ENCODE results near the gene ITPKA.

The ITPKA gene

DNA sequence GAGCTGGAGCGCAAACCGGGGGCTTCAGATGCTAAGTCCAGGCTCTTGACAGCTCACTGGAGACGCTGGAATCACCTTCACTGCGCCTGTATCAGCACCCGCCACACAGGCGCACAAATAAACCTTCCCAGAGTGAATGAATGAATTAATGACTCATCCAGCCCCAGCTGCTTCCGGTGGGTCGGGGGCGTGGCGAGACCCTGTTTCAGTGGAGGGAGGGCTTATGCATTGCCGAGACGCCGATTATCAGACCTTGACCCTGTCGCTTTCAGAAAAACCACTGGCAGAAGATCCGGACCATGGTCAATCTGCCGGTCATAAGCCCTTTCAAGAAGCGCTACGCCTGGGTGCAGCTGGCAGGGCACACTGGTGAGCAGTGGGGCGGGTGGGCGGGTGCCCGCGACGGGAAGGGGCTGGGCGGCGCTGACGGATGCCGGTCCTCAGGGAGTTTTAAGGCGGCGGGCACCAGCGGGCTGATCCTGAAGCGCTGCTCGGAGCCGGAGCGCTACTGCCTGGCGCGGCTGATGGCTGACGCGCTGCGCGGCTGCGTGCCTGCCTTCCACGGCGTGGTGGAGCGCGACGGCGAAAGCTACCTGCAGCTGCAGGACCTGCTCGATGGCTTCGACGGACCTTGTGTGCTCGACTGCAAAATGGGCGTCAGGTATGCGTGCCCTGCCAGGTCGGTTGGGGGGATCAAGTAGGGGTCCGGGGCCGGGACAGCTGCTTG is 7.7 kb downstream of the ITPKA start:
- CTCF ChIA-PET, result interaction anchor here (1.1 to 1.6 kb wide), 3 partner anchors 10 to 35 kb away, joined by 3 to 5 read pairs (median 4); no protein-coding TSS in a partner anchor

GRCh38 chr15:41501931-41502794 is 8.5 kb downstream of the ITPKA start:
- TF ChIP-seq, protein P1, sequence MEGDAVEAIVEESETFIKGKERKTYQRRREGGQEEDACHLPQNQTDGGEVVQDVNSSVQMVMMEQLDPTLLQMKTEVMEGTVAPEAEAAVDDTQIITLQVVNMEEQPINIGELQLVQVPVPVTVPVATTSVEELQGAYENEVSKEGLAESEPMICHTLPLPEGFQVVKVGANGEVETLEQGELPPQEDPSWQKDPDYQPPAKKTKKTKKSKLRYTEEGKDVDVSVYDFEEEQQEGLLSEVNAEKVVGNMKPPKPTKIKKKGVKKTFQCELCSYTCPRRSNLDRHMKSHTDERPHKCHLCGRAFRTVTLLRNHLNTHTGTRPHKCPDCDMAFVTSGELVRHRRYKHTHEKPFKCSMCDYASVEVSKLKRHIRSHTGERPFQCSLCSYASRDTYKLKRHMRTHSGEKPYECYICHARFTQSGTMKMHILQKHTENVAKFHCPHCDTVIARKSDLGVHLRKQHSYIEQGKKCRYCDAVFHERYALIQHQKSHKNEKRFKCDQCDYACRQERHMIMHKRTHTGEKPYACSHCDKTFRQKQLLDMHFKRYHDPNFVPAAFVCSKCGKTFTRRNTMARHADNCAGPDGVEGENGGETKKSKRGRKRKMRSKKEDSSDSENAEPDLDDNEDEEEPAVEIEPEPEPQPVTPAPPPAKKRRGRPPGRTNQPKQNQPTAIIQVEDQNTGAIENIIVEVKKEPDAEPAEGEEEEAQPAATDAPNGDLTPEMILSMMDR (IDR thresholded peaks at IDR 0.05; ENCODE audit: control extremely low read depth, extremely low read depth, low read depth, missing control alignments), result no peak
- no peak for DNase-seq (ENCODE audit: extremely low spot score)
- CTCF ChIA-PET, result interaction anchor here (1.2 kb wide), 1 partner anchor 36 kb away, joined by 4 read pairs; no protein-coding TSS in a partner anchor
- POLR2A ChIA-PET, result no interaction called here

More for the DNA sequence above, 7.7 kb downstream of the ITPKA start:
- DNase-seq (ENCODE audit: extremely low spot score), result no peak
- TF ChIP-seq, protein P1 (IDR thresholded peaks at IDR 0.05; ENCODE audit: control extremely low read depth, extremely low read depth, low read depth, missing control alignments), result no peak
- POLR2A ChIA-PET, result no interaction called here

DNA sequence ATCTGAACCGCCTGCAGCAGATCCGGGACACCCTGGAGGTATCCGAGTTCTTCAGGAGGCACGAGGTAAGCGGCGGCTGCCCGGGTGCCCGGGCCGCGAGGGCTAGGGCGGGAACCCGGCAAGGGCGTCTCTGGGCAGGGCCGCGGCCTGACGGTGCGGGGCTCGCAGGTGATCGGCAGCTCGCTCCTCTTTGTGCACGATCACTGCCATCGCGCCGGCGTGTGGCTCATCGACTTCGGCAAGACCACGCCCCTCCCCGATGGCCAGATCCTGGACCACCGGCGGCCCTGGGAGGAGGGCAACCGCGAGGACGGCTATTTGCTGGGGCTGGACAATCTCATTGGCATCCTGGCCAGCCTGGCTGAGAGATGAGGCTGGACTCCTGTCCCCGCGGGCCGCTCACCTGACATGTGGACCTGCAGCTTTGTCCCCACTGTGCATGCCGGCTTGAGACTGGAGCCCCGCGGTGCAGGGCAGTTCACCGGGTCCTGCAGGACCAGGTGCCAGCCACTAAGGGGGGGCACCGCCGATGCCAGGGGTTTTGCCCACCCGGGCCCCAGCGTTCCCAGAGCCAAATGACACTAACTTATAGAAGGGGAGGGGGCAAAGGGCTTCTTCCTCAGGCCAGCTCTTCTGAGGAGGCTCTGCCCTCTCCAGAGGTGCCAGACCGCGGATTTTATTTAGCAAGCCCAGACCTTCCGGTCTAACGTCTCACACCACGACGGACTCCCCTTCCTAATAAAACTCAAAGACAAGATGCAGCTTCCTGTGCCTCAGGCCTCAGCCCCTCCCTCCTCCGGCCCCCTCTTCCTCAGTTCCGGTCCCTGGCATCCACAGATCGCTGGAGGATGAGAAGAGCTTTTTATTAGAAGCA is 9.4 kb downstream of the ITPKA start:
- TF ChIP-seq, protein P1 (IDR thresholded peaks at IDR 0.05; ENCODE audit: control extremely low read depth, extremely low read depth, low read depth, missing control alignments), result no peak
- DNase-seq (ENCODE audit: extremely low spot score), result no peak
- POLR2A ChIA-PET, result interaction anchor here (0.6 kb wide), 1 partner anchor 245 kb away, joined by 5 read pairs; no protein-coding TSS in a partner anchor
- CTCF ChIA-PET, result interaction anchor here (1.9 kb wide), 1 partner anchor 38 kb away, joined by 9 read pairs; no protein-coding TSS in a partner anchor

GRCh38 chr15:41503669-41504010 is 10.0 kb downstream of the ITPKA start:
- TF ChIP-seq, protein P1 (IDR thresholded peaks at IDR 0.05; ENCODE audit: control extremely low read depth, extremely low read depth, low read depth, missing control alignments), result no peak
- ChIA-PET POLR2A (interaction anchor here (0.6 kb wide), 1 partner anchor 244 kb away, joined by 5 read pairs; no protein-coding TSS in a partner anchor), CTCF (interaction anchor here (1.9 kb wide), 1 partner anchor 38 kb away, joined by 9 read pairs; no protein-coding TSS in a partner anchor)
- no peak for DNase-seq (ENCODE audit: extremely low spot score)

GRCh38 chr15:41504751-41505492 is 11.2 kb downstream of the ITPKA start:
- TF ChIP-seq, protein P1 (IDR thresholded peaks at IDR 0.05; ENCODE audit: control extremely low read depth, extremely low read depth, low read depth, missing control alignments), result no peak
- no peak for DNase-seq (ENCODE audit: extremely low spot score)
- ChIA-PET CTCF (interaction anchor here (0.9 to 3.2 kb wide), 4 partner anchors 12 to 39 kb away, joined by 3 to 35 read pairs (median 6); partner anchors contain the start of gene ITPKA), POLR2A (no interaction called here)
